Omental fat pad (tissue), 4 donors: ENCODE data around the gene SORL1. TPM values are rescaled to one million over a fixed set of nuclear protein-coding genes. Genes with fewer than 3 reads are reported as not detected.

Source experiments
- ATAC-seq: fragments of 150-250 bp; one replicate; pipeline ENCODE4 v1.9.1; 2016; ENCODE audit warnings: mild to moderate bottlenecking, moderate library complexity; ENCODE audit not compliant: low FRiP score
- DNase-seq: peaks from one replicate; pipeline ENCODE4 v3.0.0-alpha.2; 2019; ENCODE audit warnings: low spot score
- total RNA-seq, 4 donors: library from RNA; depleted of rRNA; stranded (reverse); fragments of >200 nt; gene quantifications; one replicate each; pipeline ENCODE4 v1.1.0, GENCODE V29; 2016
- TF ChIP-seq, protein P1 (sequence below), 3 donors: fragments of 450-650 bp; IDR thresholded peaks; one replicate each; pipeline ENCODE4 v1.5.1; 2016 to 2017; ENCODE audit warnings: antibody characterized with exemption in 3 of 3, mild to moderate bottlenecking in 3 of 3, moderate library complexity in 2 of 3

The SORL1 gene
- total RNA-seq, 4 donors from 2014 or later = 5.8 to 93.0 (median 11.1) TPM

DNA sequence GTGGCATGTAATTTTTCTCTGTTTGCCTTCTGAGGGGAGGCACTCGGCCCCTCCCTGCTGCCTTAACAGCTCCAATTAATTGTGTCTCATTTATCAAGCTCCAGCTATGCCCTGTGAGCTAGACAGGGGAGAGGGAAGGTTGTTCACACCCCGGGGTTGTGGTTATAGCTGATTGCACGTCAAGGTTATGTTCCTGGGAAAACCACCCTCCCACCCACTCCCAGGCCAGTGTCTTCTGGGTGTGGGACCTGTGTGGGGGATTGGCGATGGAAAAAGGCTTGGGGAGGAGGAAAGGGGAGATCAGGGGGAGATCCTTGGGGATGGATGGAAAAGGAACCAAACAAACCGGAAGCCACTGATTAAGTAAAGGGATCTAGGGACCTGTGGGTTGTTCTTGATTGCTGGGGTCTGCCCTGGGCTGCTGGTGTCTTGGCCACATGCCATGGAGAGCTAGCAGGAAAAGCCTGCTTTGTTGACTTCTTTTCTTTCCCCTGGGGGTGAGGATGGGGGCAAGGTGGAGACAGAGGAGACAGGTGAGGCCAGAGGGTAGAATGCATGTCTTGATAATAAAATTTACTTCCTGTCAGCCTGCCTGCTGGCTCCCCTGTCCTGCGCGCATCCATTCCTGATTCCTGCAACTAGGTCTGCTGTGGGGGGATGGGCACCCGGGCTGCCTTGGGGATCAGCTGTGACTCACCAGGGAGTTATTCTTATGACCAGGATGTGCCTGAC is 14.1 kb downstream of the SORL1 start:
- peak; percentile 86 for DNase-seq
- TF ChIP-seq, protein P1, sequence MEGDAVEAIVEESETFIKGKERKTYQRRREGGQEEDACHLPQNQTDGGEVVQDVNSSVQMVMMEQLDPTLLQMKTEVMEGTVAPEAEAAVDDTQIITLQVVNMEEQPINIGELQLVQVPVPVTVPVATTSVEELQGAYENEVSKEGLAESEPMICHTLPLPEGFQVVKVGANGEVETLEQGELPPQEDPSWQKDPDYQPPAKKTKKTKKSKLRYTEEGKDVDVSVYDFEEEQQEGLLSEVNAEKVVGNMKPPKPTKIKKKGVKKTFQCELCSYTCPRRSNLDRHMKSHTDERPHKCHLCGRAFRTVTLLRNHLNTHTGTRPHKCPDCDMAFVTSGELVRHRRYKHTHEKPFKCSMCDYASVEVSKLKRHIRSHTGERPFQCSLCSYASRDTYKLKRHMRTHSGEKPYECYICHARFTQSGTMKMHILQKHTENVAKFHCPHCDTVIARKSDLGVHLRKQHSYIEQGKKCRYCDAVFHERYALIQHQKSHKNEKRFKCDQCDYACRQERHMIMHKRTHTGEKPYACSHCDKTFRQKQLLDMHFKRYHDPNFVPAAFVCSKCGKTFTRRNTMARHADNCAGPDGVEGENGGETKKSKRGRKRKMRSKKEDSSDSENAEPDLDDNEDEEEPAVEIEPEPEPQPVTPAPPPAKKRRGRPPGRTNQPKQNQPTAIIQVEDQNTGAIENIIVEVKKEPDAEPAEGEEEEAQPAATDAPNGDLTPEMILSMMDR (IDR thresholded peaks at IDR 0.05) = no peak

DNA sequence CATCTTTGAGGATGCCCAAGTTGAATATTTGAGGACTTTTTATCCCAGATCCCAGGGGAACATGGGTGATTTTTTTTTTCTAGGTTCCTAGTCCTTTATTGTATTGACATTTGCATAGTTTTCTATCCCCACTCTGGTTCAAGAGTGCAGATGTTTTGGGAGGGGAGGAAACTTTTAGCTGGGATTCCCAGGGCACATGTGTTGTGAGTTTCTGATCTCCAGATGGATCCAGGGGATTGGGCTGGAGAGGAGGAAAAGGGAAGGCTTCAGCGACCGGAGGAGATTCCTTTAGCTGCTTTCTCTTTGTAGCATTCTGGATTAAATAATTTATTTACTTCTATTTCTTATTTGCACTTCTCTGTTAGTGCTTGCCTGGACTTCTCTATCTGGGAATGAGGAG is 15.4 kb downstream of the SORL1 start:
- TF ChIP-seq, protein P1 (IDR thresholded peaks at IDR 0.05) = no peak
- DNase-seq (no peak), ATAC-seq (no peak)

More for the DNA sequence above, 14.1 kb downstream of the SORL1 start:
- peak; percentile 78 for ATAC-seq

DNA sequence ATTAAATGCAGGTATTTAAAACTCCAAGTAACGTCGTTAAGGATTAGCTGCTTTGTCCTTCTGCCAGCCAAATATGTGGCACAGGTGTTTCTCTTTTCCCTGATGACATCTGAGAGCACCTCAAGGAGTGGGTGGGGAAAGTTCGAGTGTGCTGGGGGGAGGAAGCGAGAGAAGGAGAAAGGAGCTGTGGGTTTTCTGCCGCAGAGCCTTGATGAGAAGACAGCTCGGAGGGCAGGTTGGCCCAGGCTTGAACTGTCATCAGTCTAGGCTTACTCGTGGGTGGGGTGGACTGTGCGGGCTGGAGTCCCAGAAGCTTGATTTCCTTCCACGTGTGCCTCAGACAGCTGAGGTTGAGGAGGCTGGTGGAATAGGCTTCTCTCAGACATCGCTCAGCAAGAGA is 15.9 kb downstream of the SORL1 start:
- DNase-seq (no peak), ATAC-seq (no peak)
- TF ChIP-seq, protein P1 (IDR thresholded peaks at IDR 0.05) = no peak

DNA sequence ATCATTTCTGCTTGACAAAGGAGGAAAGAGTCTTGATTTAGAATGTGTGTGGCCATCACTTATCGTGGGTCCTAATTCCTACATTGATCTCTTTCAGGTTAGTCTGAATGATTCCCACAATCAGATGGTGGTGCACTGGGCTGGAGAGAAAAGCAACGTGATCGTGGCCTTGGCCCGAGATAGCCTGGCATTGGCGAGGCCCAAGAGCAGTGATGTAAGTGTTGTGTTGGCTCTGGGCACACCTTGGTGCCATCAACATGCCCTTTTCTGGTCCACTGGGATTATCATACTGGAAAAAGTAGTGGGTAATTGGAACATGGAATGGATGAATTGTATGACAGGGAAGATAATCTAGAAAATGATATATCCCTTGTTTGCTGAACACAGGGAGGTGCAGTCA is 17.8 kb downstream of the SORL1 start:
- TF ChIP-seq, protein P1 (IDR thresholded peaks at IDR 0.05) = no peak
- DNase-seq (no peak), ATAC-seq (no peak)

DNA sequence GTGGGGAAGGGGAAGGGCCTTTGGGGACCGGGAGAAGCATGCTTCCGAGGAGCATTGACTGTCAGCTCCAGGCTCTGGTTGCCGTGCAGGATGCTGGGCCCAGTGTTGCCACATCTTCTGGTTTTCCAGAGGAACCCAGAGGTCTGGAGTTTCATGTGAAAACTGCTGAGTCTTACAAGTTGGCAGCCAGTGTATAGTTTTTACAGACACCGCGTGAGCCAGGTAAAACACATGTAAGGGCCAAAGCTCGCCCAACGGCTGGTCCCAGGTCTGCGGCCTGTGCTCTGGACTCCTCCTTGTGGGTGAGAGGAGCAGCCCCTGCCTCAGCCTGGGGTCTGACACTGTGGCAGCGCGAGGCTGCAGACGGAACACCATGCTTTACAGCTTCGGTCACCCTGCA is 19.1 kb downstream of the SORL1 start:
- no peak for DNase-seq
- no peak for ATAC-seq
- TF ChIP-seq, protein P1 (IDR thresholded peaks at IDR 0.05) = no peak

DNA sequence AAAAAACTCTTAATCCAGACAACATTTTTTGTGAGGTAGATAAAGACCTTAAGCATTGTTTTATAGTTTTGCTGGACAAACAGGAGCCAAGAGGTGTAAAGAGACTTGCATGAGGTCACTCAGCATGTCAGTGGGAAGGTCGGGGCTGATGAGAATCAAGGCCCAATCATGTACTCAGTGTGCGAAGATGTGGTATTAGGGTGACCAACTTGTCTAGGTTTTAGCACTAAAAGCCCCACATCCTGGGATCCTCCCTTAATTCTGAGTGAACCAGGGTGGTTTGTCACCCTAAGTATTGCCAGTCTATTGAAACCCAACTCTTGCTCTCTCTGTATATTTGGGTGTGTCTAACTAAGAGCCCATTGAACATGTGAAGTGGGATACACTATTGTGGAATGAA is 20.2 kb downstream of the SORL1 start:
- TF ChIP-seq, protein P1 (IDR thresholded peaks at IDR 0.05) = no peak
- ATAC-seq = no peak
- no peak for DNase-seq
